ENCODE results near the gene ZKSCAN4.

ZKSCAN4 gene

GRCh38 chr6:28250747-28251146, 1.3 kb downstream of the ZKSCAN4 start:
- DNase-seq (ENCODE audit: low read depth in 2 of 2), result no peak

- no peak for DNase-seq (ENCODE audit: low read depth in 2 of 2)
Measured at GRCh38 chr6:28248916-28249315, 3.2 kb downstream of the ZKSCAN4 start.

- DNase-seq (ENCODE audit: low read depth in 2 of 2), result no peak
Measured at GRCh38 chr6:28245206-28245941, 6.7 kb downstream of the ZKSCAN4 start.

- no peak for DNase-seq (ENCODE audit: low read depth in 2 of 2)
Measured at GRCh38 chr6:28243946-28244345, 8.1 kb downstream of the ZKSCAN4 start.

- DNase-seq (ENCODE audit: low read depth in 2 of 2), result no peak
Measured at GRCh38 chr6:28240471-28240870, 11.6 kb downstream of the ZKSCAN4 start.

GRCh38 chr6:28239636-28240035, 12.4 kb downstream of the ZKSCAN4 start:
- DNase-seq (ENCODE audit: low read depth in 2 of 2), result no peak

- DNase-seq (ENCODE audit: low read depth in 2 of 2), result no peak
Measured at GRCh38 chr6:28235912-28236452, 16.1 kb downstream of the ZKSCAN4 start.

- no peak for DNase-seq (ENCODE audit: low read depth in 2 of 2)
Measured at GRCh38 chr6:28232785-28233184, 19.3 kb downstream of the ZKSCAN4 start.

GRCh38 chr6:28226460-28226859, 25.6 kb downstream of the ZKSCAN4 start:
- no peak for DNase-seq (ENCODE audit: low read depth in 2 of 2)

- DNase-seq (ENCODE audit: low read depth in 2 of 2), result peak; percentile 36 to 39
Measured at GRCh38 chr6:28225056-28225834, 26.8 kb downstream of the ZKSCAN4 start, which contains the start of gene ZSCAN9. Gene ZSCAN9 (plus strand): TSS chr6:28225275. CDS start chr6:28227085, 1,810 bp downstream.

- no peak for DNase-seq (ENCODE audit: low read depth in 2 of 2)
Measured at GRCh38 chr6:28224131-28225055, 27.7 kb downstream of the ZKSCAN4 start.

- DNase-seq (ENCODE audit: low read depth in 2 of 2), result no peak
Measured at GRCh38 chr6:28220257-28221133, 31.6 kb downstream of the ZKSCAN4 start.

GRCh38 chr6:28218312-28219248, 33.5 kb downstream of the ZKSCAN4 start:
- DNase-seq (ENCODE audit: low read depth in 2 of 2), result peak; percentile 11 to 36

- no peak for DNase-seq (ENCODE audit: low read depth in 2 of 2)
Measured at GRCh38 chr6:28217890-28218289, 34.2 kb downstream of the ZKSCAN4 start.

- no peak for DNase-seq (ENCODE audit: low read depth in 2 of 2)
Measured at GRCh38 chr6:28215425-28215824, 36.6 kb downstream of the ZKSCAN4 start.

GRCh38 chr6:28213213-28213523, 38.9 kb downstream of the ZKSCAN4 start:
- DNase-seq (ENCODE audit: low read depth in 2 of 2), result no peak

- peak; percentile 41 to 63 for DNase-seq (ENCODE audit: low read depth in 2 of 2)
Measured at GRCh38 chr6:28212510-28213212, 39.4 kb downstream of the ZKSCAN4 start.

- DNase-seq (ENCODE audit: low read depth in 2 of 2), result no peak
Measured at GRCh38 chr6:28211840-28212509, 40.1 kb downstream of the ZKSCAN4 start.
